ENCODE measurements around the gene IFITM2.
A peak's percentile ranks its signal among the peaks of the same experiment; 100 is the strongest.
"Not testable (repeated sequence)": the region's sequence is repeated elsewhere in the genome, so short reads cannot be mapped to it uniquely, and the experiment has no call there.

The IFITM2 gene

DNA sequence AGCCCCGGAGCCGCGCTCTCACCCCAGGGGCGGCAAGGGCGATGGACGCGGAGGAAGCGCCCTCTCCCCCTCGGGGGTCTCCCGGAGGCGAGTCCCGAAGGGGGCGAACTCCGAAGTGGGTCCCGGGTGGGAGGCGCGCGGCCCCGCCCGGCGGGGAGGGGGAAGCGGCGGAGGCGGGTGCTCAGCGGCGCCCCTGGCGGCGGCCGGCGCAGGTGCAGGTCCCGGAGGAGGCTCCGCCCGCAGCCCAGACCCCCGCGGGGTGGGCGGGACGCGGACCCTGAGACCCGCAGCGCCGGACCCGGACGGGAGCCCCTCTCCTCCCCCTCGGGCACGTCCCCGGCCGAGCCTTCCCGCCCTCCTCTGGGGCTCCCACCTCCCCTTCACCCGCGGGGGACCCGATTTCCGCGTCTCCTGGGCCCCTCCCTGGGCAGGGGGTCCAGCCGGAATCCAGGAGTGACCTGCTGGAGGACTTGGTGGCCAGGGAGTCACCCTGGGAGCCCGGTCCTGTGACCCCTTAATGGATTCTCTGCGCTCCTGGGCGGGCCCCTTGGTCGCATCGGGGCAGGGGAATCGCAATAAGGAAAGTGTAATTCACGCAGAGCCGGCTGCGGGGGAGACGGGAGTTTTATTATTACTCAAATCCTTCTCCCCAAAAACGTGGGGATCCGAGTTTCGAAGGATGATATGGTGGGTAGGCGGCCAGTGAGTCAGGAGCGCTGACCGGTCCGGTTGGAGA lies 3.6 kb downstream of the IFITM2 start:
- peak; percentile 60 for DNase-seq

DNA sequence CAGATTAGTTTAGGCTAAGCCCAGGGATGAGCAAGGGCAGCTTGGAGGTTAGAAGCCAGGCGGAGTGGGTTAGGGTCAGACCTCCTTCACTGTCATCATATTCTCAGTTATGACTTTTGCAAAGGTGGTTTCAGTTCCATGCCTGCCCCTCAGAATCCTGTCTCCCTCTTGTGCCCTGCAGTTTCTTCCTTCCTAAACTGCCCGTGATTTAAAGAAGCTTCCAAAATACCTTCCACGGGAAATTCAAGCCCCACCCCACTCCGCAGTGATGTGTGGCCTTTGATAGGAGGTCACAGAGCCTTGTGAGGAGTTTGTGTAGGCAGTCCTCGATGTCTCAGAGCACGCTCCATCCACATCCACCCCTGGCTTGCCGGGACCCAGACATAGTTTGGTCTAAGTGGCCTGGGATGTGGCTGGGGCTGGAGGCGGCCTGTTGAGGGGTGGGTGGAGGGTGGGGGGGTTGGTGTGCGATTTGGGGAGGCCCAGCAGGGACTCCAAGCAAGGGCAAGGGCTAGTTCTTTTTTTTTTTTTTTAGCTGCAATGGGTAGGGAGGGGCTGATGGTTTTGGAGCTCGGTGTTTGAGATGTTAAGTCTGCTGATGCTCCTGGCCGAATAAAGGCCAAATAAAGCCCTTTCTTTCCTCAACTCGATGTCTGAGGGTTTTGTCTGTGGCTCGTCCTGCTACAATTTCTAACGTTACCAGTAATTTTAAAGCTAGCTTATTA lies 4.6 kb downstream of the IFITM2 start:
- DNase-seq = peak; percentile 55

DNA sequence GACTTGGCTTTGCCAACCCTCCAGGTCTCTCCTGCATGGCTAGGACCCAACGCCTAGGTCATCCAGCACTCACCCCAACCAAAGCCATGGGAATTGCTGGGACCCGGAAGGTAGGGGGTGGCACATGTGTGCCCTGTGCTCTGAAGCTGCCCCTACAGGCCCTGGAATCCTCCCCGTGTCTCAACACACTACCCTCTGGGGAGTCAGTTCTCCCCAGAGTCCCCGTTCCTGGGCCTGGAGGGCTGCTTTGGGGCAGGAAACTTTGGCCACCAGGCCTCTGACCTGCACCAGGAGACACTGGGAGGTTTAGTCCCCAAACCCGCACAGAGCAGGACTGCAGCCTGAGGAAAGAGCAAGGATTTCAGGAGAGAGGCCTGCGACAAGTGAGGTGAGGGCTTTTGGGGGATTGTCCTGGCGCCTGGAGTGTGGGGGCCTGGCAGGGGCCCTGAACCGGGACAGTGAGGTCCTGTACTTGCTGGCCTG lies 5.7 kb downstream of the IFITM2 start:
- DNase-seq = peak; percentile 31

DNA sequence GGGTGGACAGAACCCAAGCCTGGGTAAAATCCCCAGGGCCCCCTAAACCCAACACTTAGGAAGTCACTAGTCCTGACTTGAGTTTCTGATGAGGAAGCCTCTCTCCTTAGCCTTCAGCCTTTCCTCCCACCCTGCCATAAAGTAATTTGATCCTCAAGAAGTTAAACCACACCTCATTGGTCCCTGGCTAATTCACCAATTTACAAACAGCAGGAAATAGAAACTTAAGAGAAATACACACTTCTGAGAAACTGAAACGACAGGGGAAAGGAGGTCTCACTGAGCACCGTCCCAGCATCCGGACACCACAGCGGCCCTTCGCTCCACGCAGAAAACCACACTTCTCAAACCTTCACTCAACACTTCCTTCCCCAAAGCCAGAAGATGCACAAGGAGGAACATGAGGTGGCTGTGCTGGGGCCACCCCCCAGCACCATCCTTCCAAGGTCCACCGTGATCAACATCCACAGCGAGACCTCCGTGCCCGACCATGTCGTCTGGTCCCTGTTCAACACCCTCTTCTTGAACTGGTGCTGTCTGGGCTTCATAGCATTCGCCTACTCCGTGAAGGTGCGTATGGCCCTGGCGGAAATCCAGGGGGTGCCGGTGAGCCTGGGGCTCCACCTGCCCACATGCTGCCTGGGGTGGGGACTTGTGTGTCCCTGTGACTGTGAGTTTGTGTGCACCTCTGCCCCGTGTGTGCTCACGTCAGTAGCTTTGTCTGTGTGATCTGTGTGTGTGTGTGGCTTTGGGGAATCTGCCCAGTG lies 6.4 kb downstream of the IFITM2 start, which contains the start of gene IFITM1:
TSS of gene IFITM1 (plus strand) at position 254 of the 767 bp plus-strand sequence. CDS start at position 385, 131 bp downstream.
- peak; percentile 72 for DNase-seq

DNA sequence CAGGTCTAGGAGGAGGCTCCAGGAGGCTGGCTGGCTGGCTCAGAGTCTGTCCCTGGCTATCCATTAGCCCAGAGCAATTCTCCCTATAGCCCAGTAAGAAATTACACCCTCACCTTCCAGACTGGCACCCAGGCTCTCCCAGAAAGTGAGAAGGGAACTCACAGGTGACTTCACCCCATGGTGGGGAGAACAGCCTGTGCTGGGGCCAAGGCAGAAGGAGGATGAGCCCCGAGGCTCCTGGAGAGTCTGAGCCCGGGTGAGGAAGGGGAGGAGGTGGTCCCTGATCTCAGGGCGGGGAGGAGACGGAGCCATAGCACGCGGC lies 6.9 kb downstream of the IFITM2 start:
- not testable (repeated sequence) for DNase-seq

DNA sequence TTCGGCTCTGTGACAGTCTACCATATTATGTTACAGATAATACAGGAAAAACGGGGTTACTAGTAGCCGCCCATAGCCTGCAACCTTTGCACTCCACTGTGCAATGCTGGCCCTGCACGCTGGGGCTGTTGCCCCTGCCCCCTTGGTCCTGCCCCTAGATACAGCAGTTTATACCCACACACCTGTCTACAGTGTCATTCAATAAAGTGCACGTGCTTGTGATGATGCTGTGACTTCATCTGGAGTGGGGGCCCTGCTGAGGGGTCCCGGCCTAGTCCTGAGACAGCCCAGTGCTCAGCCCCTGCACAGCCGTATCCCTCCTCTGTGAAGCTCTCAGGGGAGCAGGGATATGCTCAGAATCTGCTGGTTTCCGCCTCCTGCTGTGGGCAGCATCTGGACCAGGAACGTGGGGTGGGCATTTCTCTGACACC lies 7.5 kb downstream of the IFITM2 start:
- peak; percentile 49 for DNase-seq

DNA sequence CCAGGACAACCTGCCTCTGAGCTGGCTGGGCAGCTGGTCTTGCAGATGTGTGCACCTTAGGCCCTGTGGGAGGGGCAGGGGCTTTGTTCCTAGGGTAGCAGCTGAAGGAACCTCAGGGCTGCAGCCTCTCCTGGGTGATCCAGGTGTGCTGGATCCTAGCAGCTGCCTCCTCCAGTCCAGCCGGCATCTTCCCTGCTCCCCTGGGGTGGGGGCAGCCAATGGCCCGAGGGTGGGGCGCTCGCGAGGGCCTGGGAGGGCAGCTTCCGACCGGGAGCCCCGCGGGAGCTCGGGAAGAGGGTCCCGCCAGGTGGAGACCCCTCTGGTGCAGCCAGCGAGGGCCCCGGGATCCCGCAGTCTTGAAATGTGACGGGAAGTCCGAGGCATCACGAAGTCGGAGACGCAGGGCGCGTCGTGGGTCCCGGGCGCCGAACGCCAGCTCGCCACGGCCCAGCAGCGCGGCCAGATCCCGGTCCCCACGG lies 7.9 kb downstream of the IFITM2 start:
- peak; percentile 37 for DNase-seq

DNA sequence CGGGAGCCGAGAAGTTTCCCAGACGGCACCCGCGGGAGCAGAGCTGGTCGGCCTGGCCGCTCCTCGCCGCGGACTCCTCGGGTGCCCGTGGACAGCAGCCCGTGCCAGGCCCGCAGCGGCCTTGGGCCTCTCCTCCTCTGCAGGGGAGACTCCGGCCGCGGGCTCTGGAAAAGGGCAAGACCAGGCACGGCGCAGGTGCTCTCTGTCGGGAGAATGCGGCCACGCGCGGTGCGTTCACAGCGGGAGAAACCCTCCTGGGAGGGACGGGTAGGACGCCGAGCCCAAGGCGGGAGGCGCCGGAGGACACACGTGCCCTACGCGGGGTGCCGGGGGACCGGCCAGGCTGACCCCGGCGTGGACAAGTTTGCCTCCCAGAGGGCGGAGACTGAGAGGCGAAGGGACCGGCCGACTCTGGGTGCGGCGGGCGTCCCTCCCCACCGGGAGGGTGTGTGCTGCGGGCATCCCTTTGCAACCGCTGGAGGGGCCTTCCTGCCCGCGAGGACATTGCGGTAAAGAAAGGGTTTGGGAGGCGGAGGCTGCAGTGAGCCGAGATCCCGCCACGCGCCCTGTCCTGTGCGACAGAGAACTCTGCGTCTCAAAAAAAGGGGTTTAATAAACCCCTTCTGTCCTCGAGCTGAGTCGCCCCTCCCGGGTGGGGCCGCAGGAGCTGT lies 8.6 kb downstream of the IFITM2 start:
- peak; percentile 54 for DNase-seq

DNA sequence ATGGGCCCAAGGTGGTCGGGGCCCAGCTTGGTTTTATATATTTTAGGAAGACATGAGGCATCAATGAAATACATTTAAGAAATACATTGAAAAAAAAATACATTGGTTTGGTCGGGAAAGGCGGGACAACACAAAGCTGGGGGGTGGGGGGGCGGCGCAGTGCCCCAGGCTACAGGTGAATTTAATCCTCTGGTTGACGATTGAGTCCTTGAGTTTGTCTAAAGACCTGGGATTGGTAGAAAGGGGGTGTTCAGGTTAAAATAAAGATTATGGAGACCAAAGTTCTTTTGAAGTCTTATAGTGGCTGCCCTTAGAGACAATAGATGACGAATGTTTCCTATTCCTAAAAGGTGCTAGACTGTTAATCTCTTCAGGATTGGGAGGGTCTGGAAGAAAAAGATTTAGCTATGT lies 9.3 kb downstream of the IFITM2 start:
- no peak for DNase-seq

DNA sequence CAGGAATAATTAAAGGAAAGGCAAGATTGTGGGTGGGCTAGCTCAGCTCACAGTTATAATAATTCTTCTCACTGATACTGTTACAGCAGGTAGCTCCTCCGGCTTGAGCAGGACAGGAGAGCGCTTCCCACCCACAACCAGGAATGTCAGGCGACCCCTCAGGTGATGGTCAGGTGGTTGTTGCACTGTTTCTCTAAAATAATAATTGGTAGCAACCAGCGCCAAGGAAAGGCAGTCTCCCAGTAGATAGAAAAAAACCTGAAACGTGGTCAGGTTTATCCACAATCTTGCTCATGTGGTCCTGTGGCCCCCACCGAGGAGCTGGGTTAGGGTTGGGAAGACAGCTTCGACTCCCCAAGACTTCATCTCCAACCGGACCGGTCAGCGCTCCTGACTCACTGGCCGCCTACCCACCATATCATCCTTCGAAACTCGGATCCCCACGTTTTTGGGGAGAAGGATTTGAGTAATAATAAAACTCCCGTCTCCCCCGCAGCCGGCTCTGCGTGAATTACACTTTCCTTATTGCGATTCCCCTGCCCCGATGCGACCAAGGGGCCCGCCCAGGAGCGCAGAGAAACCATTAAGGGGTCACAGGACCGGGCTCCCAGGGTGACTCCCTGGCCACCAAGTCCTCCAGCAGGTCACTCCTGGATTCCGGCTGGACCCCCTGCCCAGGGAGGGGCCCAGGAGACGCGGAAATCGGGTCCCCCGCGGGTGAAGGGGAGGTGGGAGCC lies 10.2 kb downstream of the IFITM2 start:
- not testable (repeated sequence) for DNase-seq

DNA sequence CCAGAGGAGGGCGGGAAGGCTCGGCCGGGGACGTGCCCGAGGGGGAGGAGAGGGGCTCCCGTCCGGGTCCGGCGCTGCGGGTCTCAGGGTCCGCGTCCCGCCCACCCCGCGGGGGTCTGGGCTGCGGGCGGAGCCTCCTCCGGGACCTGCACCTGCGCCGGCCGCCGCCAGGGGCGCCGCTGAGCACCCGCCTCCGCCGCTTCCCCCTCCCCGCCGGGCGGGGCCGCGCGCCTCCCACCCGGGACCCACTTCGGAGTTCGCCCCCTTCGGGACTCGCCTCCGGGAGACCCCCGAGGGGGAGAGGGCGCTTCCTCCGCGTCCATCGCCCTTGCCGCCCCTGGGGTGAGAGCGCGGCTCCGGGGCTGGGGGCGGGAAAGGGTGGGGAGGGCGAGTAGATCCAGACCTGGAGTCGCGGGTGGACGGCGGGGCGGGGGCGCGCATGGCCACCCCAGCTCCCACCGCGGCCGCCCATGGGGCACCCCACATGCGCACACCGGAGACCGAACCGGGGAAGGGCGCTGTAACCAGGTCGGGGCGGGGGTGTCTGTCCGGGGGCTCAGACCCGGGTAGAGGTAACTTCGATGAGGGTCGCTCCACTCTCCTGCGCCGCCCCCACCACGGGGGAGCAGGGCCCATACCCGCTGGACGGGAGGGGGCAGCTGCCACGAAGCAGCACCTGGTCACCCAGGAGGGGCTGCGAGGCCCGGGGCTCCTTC lies 10.9 kb downstream of the IFITM2 start:
- not testable (repeated sequence) for DNase-seq

DNA sequence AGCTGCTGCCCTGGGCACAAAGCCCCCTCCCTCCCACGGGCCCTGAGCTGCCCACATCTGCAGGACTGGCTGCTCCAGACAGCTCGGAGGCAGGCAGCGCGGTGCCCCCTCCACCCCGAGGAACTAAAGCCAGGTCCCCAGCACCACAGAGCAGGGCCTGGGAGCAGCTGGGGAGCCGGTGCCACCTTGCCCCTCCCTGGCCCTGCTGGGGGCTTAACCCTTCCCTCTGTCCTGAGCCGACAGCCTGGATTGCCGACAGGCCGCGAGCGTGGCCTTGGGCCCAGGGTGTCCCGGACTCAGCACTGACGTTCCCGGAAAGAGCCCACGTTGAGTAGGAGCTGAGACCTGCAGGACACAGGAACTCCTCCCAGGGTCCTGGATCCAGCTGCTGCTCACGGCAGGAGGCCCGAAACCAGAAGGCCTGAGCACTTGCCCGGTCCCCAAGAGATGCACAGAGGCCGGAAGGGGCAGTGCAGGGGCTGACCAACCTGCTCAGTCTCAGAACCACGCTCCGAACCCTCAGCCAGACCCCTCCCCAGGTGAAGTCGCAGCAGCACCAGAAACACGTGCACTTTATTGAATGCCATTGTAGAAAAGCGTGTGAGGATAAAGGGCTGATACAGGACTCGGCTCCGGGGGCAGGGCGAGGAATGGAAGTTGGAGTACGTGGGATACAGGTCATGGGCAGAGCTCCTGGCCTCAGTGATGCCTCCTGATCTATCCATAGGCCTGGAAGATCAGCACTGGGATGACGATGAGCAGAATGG lies 11.7 kb downstream of the IFITM2 start:
- peak; percentile 44 for DNase-seq

DNA sequence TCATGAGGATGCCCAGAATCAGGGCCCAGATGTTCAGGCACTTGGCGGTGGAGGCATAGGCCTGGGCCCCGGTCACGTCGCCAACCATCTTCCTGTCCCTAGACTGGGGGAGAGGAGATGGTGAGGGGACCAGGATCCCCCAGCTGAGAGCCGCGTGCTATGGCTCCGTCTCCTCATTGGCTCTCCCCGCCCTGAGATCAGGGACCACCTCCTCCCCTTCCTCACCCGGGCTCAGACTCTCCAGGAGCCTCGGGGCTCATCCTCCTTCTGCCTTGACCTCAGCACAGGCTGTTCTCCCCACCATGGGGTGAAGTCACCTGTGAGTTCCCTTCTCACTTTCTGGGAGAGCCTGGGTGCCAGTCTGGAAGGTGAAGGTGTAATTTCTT lies 12.3 kb downstream of the IFITM2 start:
- DNase-seq = peak; percentile 59

DNA sequence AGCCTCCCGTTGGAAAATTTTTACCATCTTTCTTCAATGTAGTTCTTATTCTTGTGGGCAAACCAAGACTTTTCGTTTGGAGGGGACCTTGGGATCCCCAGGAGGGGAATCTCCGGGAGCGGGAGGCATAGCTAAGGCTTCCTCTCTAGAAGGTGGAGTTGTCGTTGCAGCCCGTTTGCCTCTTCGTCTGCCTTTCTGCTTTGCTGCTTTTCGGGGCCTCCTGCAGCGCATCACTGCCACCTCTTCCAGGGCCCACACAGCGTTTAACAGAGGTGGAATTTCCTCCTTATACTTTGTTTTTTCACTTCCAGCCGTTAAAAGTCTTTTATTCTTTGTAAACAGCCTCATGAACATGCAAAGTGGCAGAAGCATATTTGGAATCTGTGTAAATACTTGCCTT lies 16.5 kb downstream of the IFITM2 start:
- no peak for DNase-seq

DNA sequence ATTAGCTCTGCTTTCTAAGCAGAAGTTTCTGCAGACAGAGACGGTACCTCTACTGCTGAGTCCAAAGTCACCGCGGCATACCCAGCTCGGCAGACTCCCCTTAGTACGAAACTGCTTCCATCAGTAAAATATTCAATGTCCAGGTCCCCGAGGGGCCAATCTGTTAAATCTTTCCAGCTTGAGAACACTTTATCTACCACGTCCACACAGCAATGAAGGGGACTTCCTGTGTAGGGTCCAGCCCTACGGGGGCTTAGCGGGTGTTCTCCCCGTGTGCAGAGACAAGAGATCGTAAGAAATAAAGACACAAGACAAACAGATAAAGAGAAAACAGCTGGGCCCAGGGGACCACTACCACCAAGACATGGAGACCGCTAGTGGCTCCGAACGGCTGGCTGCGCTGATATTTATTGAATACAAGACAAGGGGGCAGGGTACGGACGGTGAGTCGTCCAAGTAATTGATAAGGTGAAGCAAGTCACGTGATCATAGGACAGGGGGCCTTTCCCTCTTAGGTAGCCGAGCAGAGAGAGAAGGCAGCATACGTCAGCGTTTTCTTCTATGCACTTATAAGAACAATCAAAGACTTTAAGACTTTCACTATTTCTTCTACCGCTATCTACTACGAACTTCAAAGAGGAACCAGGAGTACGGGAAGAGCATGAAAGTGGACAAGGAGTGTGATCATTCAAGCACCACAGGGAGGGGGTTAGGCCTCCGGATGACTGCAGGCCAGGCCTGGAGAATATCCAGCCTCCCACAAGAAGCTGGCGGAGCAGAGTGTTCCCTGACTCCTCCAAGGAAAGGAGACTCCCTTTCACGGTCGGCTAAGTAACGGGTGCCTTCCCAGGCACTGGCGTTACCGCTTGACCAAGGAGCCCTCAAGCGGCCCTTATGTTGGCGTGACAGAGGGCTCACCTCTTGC lies 17.2 kb downstream of the IFITM2 start:
- not testable (repeated sequence) for DNase-seq

DNA sequence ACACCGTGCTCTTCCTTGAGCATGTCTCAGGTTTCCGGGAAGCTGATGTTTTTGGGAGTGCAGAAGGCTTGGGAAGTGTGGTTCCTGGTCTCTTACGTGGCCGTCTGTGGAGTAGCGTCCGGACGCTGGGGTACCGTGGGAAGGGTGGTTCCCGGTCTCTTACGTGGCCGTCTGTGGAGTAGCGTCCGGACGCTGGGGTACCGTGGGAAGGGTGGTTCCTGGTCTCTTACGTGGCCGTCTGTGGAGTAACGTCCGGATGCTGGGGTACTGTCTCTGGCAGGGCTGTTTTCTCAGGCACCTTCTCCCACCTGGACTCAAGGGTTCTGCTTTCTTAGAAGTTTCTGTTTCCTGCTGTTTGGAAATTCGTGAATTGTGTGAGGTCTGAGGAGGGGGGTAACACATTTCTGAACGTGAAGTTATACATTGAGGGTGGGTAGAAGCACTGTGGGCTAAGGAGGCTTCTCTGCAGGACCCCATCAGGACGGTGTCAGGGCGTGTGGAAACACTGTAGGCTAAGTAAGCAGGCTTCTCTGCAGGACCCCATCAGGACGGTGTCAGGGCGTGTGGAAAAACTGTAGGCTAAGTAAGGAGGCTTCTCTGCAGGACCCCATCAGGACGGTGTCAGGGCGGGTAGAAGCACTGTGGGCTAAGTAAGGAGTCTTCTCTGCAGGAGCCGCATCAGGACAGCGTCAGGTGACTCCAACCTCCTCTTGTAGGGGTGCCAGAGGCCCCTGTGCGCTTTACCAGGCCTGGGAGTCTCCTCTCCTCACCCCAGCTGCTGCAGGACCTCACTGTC lies 18.4 kb downstream of the IFITM2 start:
- DNase-seq = no peak

DNA sequence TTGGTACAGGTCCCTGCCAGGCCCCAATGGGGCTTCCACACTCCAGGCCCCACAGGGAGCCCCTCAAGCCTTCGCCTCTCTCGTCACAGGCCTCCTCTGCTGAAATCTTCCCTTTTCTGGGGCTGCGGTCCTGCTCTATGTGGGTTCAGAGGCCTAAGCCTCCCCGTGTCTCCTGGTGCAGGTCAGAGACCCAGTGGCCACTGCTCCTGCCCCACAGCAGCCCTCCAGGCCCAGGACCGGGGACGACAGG lies 18.9 kb downstream of the IFITM2 start:
- DNase-seq = no peak

DNA sequence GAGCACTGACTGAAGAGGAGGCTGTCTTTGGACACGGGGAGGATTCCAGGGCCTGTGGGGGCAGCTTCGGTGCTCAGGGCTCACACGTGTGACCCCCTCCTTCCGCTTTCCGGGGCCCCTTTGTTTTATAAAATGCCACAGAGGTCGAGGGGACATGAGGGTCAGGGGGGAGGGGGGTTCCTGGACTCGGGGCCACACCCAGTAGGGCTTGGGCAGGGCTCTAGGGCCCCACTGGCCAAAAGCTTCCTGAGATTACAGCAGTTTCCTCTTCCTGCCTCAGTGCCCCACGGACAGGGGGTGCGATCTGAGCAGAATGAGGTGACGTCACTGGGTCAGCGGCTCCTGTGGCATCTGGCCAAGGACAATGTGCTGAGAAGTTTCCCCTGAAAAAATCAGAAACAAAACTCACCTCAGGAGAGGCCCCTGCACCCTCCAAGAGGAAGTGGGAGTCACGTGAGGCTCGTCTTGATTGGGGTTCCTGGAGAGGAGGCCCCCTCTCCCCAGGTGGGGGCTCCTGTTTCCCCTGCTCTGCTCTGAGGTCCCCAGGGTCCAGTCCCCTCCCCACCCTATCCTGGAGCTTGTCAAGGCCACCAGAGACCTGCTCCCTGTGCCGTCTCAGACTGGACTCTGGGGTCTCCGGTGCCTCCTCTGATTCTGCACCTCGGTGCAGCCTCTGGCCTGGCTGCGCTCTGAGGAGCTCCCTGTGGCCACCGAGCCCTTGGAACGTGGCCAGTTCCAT lies 19.4 kb downstream of the IFITM2 start:
- peak; percentile 83 for DNase-seq

Measured in stimulated activated CD4-positive, alpha-beta T cell treated with anti-CD3 and anti-CD28 coated beads, Interleukin-15, amount 100 ng/mL, for 24 hours (primary cell).